GM12878 (cell line): ENCODE results near the gene ADCK1.

Source experiments
- BHLHE40 ChIP-seq, 2 experiments: fragments of 450-650 bp in 1 of 2; IDR thresholded peaks; 2 replicates each; pipeline ENCODE4 v1.6.1; 2011 to 2017; ENCODE audit warnings: low read depth in 2 of 2, borderline replicate concordance in 1 of 2, improper control_type of control experiment in 1 of 2, low read length in 1 of 2, mild to moderate bottlenecking in 1 of 2
- CTCF ChIP-seq, 3 experiments: IDR thresholded peaks in 2 of 3; conservative IDR thresholded peaks in 1 of 3; 2 replicates each; pipeline ENCODE4 v1.5.1; 2011; ENCODE audit warnings: low read depth in 3 of 3, low read length in 3 of 3, mild to moderate bottlenecking in 3 of 3, control low read depth in 2 of 3, moderate library complexity in 2 of 3, inconsistent platforms in 1 of 3, mixed read lengths in 1 of 3; ENCODE audit not compliant: control insufficient read depth in 2 of 3, insufficient read depth in 1 of 3; ENCODE audit errors: extremely low read depth in 1 of 3

- TF ChIP-seq CTCF (IDR thresholded peaks at IDR 0.05 in 2 of 3, conservative IDR thresholded peaks at IDR 0.05 in 1 of 3; ENCODE audit: control insufficient read depth in 2 of 3, extremely low read depth in 1 of 3, insufficient read depth in 1 of 3, low read depth in 3 of 3, low read length in 3 of 3), result no peak
- no peak for TF ChIP-seq BHLHE40 (IDR thresholded peaks at IDR 0.05; ENCODE audit: borderline replicate concordance in 1 of 2, low read depth in 2 of 2, low read length in 1 of 2)
Observed at GRCh38 chr14:77880056-77880455, 80.1 kb downstream of the ADCK1 start.
